Endodermal cell (in vitro differentiated cells): Measurements from ENCODE around the gene ACYP1. TPM values are rescaled to one million over a fixed set of nuclear protein-coding genes. Genes with fewer than 3 reads are reported as not detected.

Source experiments
- DNase-seq: peaks from one replicate; pipeline ENCODE4 v3.0.0-alpha.2; 2017
- H3K27ac ChIP-seq: 2 replicates; pipeline ENCODE4 v1.5.1; 2013; ENCODE audit warnings: mild to moderate bottlenecking, low read depth, low read length, moderate library complexity
- H3K27me3 ChIP-seq: 2 replicates; pipeline ENCODE4 v1.6.1; 2013; ENCODE audit warnings: mild to moderate bottlenecking, low read length, moderate library complexity; ENCODE audit not compliant: insufficient read depth, control insufficient read depth, poor library complexity, severe bottlenecking
- H3K36me3 ChIP-seq: 2 replicates; pipeline ENCODE4 v1.7.0; 2013; ENCODE audit warnings: mild to moderate bottlenecking, low read length, moderate library complexity; ENCODE audit not compliant: control insufficient read depth, insufficient read depth
- H3K4me1 ChIP-seq: one replicate; pipeline ENCODE4 v1.7.0; 2013; ENCODE audit warnings: low read length; ENCODE audit not compliant: control insufficient read depth, insufficient read depth
- H3K4me3 ChIP-seq: 2 replicates; pipeline ENCODE4 v1.5.1; 2013; ENCODE audit warnings: mild to moderate bottlenecking, low read length, moderate library complexity
- H3K9ac ChIP-seq: 2 replicates; pipeline ENCODE4 v1.6.1; 2013; ENCODE audit warnings: mild to moderate bottlenecking, low read length, moderate library complexity; ENCODE audit not compliant: poor library complexity, severe bottlenecking; ENCODE audit errors: extremely low read depth
- H3K9me3 ChIP-seq: 2 replicates; pipeline ENCODE4 v1.6.1; 2013; ENCODE audit warnings: mild to moderate bottlenecking, low read length, moderate library complexity; ENCODE audit not compliant: control insufficient read depth
- H3K27ac Mint-ChIP-seq: 2 replicates; pipeline ENCODE4 v1.8.0; 2020; ENCODE audit warnings: mixed read lengths
- H3K27me3 Mint-ChIP-seq: 2 replicates; pipeline ENCODE4 v1.8.0; 2021; ENCODE audit warnings: mild to moderate bottlenecking, mixed read lengths; ENCODE audit not compliant: insufficient read depth
- H3K36me3 Mint-ChIP-seq: 2 replicates; pipeline ENCODE4 v1.8.0; 2020; ENCODE audit warnings: low read depth, mixed read lengths
- H3K4me1 Mint-ChIP-seq: 2 replicates; pipeline ENCODE4 v1.8.0; 2020; ENCODE audit warnings: mixed read lengths
- H3K4me3 Mint-ChIP-seq: 2 replicates; pipeline ENCODE4 v1.8.0; 2020; ENCODE audit warnings: mild to moderate bottlenecking, moderate library complexity, mixed read lengths
- H3K9me3 Mint-ChIP-seq: 2 replicates; pipeline ENCODE4 v1.8.0; 2020; ENCODE audit warnings: mild to moderate bottlenecking, mixed read lengths
- WGBS, 2 experiments: methylation state at CpG; one replicate each; pipeline versions ENCODE4 v1.1.5 to v1.1.7; 2013; ENCODE audit warnings: missing lambda C conversion rate in 2 of 2, mixed read lengths in 1 of 2; ENCODE audit not compliant: insufficient coverage in 1 of 2, insufficient read length in 1 of 2; 5-methylcytosine and 5-hydroxymethylcytosine counted together
- total RNA-seq, 2 donors: library from RNA; stranded (reverse); fragmentation: NEBNext Ultra II Directional in 1 of 2; extraction: Animal tissue kit (Norgen Biotek cat#: 25700) in 1 of 2; gene quantifications; 2 replicates in 1 of 2; 3 replicates in 1 of 2; pipeline ENCODE4 v1.2.1, GENCODE V29; 2021
- TF ChIP-seq, protein P1 (sequence below): fragments of 200-600 bp; sonication (generic); conservative IDR thresholded peaks from 2 replicates; pipeline ENCODE4 v1.5.0; 2021; ENCODE audit warnings: antibody characterized with exemption, mild to moderate bottlenecking

Gene ACYP1
- total RNA-seq, 2 donors from 2014 or later = 21.4 to 26.0 TPM

DNA sequence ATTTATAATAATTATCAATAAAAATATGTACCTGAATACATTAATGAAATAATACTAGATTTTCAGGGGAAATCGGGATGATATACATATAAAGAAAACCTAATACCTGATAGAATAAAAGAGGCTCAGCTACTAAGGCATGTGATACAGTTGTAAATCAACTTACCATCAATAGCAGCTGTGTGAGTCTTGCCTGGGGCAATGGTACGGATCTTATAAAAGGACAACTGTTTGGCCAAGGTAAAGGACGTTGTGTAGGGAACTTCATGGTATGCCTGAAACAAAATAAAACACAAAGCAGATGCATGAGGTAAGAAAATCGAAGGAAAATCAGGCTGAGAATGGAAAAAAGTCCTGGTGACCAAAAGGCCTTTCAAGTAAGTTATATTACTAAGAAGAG, 37.7 kb upstream of the ACYP1 start:
- Mint-ChIP-seq H3K4me3 (no peak overlapping the region), H3K27ac (no peak overlapping the region), H3K36me3 (peaks cover 78% of the 10 kb centered on the region), H3K9me3 (no peaks in the 10 kb centered on the region), H3K4me1 (no peaks in the 10 kb centered on the region), H3K27me3 (no peaks in the 10 kb centered on the region)
- Histone ChIP-seq H3K9me3 (no peaks in the 10 kb centered on the region), H3K4me1 (no peaks in the 10 kb centered on the region), H3K9ac (no peak overlapping the region), H3K27me3 (no peaks in the 10 kb centered on the region), H3K4me3 (no peak overlapping the region), H3K36me3 (peaks cover 67% of the 10 kb centered on the region), H3K27ac (no peak overlapping the region)
- TF ChIP-seq, protein P1, sequence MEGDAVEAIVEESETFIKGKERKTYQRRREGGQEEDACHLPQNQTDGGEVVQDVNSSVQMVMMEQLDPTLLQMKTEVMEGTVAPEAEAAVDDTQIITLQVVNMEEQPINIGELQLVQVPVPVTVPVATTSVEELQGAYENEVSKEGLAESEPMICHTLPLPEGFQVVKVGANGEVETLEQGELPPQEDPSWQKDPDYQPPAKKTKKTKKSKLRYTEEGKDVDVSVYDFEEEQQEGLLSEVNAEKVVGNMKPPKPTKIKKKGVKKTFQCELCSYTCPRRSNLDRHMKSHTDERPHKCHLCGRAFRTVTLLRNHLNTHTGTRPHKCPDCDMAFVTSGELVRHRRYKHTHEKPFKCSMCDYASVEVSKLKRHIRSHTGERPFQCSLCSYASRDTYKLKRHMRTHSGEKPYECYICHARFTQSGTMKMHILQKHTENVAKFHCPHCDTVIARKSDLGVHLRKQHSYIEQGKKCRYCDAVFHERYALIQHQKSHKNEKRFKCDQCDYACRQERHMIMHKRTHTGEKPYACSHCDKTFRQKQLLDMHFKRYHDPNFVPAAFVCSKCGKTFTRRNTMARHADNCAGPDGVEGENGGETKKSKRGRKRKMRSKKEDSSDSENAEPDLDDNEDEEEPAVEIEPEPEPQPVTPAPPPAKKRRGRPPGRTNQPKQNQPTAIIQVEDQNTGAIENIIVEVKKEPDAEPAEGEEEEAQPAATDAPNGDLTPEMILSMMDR = no peak
- 95% methylated on average over 2 to 3 of the region's 4 CpGs for WGBS, 2 experiments
- DNase-seq = no peak

DNA sequence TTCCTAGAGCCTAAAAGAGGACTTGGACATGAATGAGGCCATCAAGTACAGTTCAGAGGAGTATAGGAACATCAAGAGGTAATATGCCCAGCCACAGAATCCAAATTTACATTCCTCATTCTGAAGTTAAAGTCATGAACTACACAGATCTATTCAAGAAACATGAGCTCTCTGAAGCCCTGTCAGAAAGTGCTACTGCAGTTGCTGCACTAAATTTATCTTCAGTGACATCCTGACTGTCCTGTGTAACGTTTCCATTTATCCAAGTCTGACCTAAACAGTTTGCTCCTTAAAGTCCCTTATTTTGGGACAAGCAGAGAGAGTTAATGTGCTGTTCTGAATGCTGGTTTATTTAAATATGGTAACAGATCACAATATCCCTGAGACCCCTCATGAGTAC, 34.9 kb upstream of the ACYP1 start:
- H3K4me3 Mint-ChIP-seq = no peak overlapping the region
- 90 to 95% methylated on average over 1 of the region's 1 CpG for WGBS, 2 experiments
- Histone ChIP-seq H3K9me3 (no peaks in the 10 kb centered on the region), H3K4me3 (no peak overlapping the region), H3K9ac (no peak overlapping the region), H3K4me1 (no peaks in the 10 kb centered on the region), H3K27ac (no peak overlapping the region), H3K27me3 (no peaks in the 10 kb centered on the region), H3K36me3 (peaks cover 78% of the 10 kb centered on the region)
- no peaks in the 10 kb centered on the region for H3K9me3 Mint-ChIP-seq
- TF ChIP-seq, protein P1 = no peak
- H3K27me3 Mint-ChIP-seq = no peaks in the 10 kb centered on the region
- H3K27ac Mint-ChIP-seq = no peak overlapping the region
- no peaks in the 10 kb centered on the region for H3K4me1 Mint-ChIP-seq
- DNase-seq = no peak
- peaks cover 70% of the 10 kb centered on the region for H3K36me3 Mint-ChIP-seq

DNA sequence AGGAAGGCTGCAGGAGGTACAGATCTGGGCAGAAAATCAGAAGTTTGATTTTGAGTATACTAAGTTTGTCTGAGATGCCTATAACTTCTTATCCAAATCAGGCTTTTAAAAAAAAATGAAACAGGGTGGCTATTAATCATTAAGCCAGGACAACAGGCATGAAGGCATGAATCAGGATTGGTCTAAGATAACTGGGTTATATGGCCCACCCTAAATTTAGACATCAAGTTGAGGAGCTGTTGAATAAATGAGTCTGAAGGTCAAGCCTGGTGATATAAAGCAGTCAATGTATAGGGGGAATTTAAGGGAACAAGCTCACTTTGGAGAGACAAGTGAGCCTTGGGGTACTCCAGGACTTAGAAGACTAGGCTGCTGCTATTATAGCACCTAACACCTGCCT, 34.4 kb upstream of the ACYP1 start:
- Mint-ChIP-seq H3K27me3 (no peaks in the 10 kb centered on the region), H3K4me3 (no peak overlapping the region), H3K36me3 (peaks cover 67% of the 10 kb centered on the region), H3K4me1 (no peaks in the 10 kb centered on the region), H3K27ac (no peak overlapping the region), H3K9me3 (no peaks in the 10 kb centered on the region)
- Histone ChIP-seq H3K27me3 (no peaks in the 10 kb centered on the region), H3K9me3 (no peaks in the 10 kb centered on the region), H3K4me3 (no peak overlapping the region), H3K4me1 (no peaks in the 10 kb centered on the region), H3K36me3 (peaks cover 75% of the 10 kb centered on the region), H3K9ac (no peak overlapping the region), H3K27ac (no peak overlapping the region)
- TF ChIP-seq, protein P1 = no peak
- DNase-seq = no peak
